Muscle layer of duodenum (tissue), 2 donors: ENCODE data around the gene LMX1B.

ENCODE experiments used
- H3K27ac ChIP-seq: one replicate; pipeline ENCODE4 v1.7.0; 2013; ENCODE audit warnings: mild to moderate bottlenecking, low read length
- H3K27me3 ChIP-seq: one replicate; pipeline ENCODE4 v1.7.0; 2013; ENCODE audit warnings: low read depth, mild to moderate bottlenecking, control low read depth, low read length
- H3K36me3 ChIP-seq, 2 donors: one replicate each; pipeline ENCODE4 v1.7.0; 2013; ENCODE audit warnings: low read length in 2 of 2, control low read depth in 1 of 2, mild to moderate bottlenecking in 1 of 2; ENCODE audit not compliant: insufficient read depth in 2 of 2, control insufficient read depth in 1 of 2
- H3K4me1 ChIP-seq, 2 donors: one replicate each; pipeline ENCODE4 v1.7.0; 2013; ENCODE audit warnings: low read length in 2 of 2, mild to moderate bottlenecking in 2 of 2, control low read depth in 1 of 2, moderate library complexity in 1 of 2; ENCODE audit not compliant: insufficient read depth in 2 of 2, control insufficient read depth in 1 of 2
- H3K4me3 ChIP-seq, 2 donors: one replicate each; pipeline ENCODE4 v1.7.0; 2013; ENCODE audit warnings: low read length in 2 of 2, low read depth in 1 of 2, mild to moderate bottlenecking in 1 of 2
- H3K9me3 ChIP-seq, 2 donors: one replicate each; pipeline ENCODE4 v1.7.0; 2013; ENCODE audit warnings: low read length in 2 of 2, control low read depth in 1 of 2, mild to moderate bottlenecking in 1 of 2; ENCODE audit not compliant: control insufficient read depth in 1 of 2
- donor health status: healthy.

The LMX1B gene

GRCh38 chr9:126665644-126666035 lies 51.9 kb downstream of the LMX1B start:
- Histone ChIP-seq H3K4me3 (peak overlapping the region in 1 of 2 donors; percentile 35), H3K27me3 (peaks cover 15% of the 10 kb centered on the region)

GRCh38 chr9:126666155-126666803 lies 52.6 kb downstream of the LMX1B start:
- H3K36me3 ChIP-seq = no peaks in the 10 kb centered on the region
- H3K27me3 ChIP-seq = peaks cover 15% of the 10 kb centered on the region
- no peaks in the 10 kb centered on the region for H3K9me3 ChIP-seq
- H3K4me1 ChIP-seq = peaks cover 0 to 13% of the 10 kb centered on the region in 2 donors
- H3K27ac ChIP-seq = no peak overlapping the region
- no peak overlapping the region for H3K4me3 ChIP-seq

More at GRCh38 chr9:126665644-126666035, 51.9 kb downstream of the LMX1B start:
- Histone ChIP-seq H3K4me1 (peaks cover 0 to 13% of the 10 kb centered on the region in 2 donors), H3K27ac (no peak overlapping the region), H3K9me3 (no peaks in the 10 kb centered on the region), H3K36me3 (no peaks in the 10 kb centered on the region)

- Histone ChIP-seq H3K27me3 (peaks cover 19% of the 10 kb centered on the region), H3K4me1 (peaks cover 0 to 13% of the 10 kb centered on the region in 2 donors)
Observed at GRCh38 chr9:126667190-126668055, 53.7 kb downstream of the LMX1B start.

GRCh38 chr9:126668058-126668457 lies 54.3 kb downstream of the LMX1B start:
- peaks cover 25% of the 10 kb centered on the region for H3K27me3 ChIP-seq
- H3K27ac ChIP-seq = no peak overlapping the region
- H3K36me3 ChIP-seq = no peaks in the 10 kb centered on the region
- peaks cover 0 to 13% of the 10 kb centered on the region in 2 donors for H3K4me1 ChIP-seq
- H3K4me3 ChIP-seq = no peak overlapping the region
- H3K9me3 ChIP-seq = no peaks in the 10 kb centered on the region

More at GRCh38 chr9:126667190-126668055, 53.7 kb downstream of the LMX1B start:
- Histone ChIP-seq H3K36me3 (no peaks in the 10 kb centered on the region), H3K9me3 (no peaks in the 10 kb centered on the region), H3K4me3 (no peak overlapping the region), H3K27ac (no peak overlapping the region)

GRCh38 chr9:126669108-126669507 lies 55.4 kb downstream of the LMX1B start:
- peaks cover 0 to 8% of the 10 kb centered on the region in 2 donors for H3K4me1 ChIP-seq
- H3K4me3 ChIP-seq = no peak overlapping the region
- H3K9me3 ChIP-seq = no peaks in the 10 kb centered on the region
- peaks cover 36% of the 10 kb centered on the region for H3K27me3 ChIP-seq
- H3K36me3 ChIP-seq = no peaks in the 10 kb centered on the region
- no peak overlapping the region for H3K27ac ChIP-seq

GRCh38 chr9:126670270-126670669 lies 56.5 kb downstream of the LMX1B start:
- no peak overlapping the region for H3K27ac ChIP-seq
- H3K4me3 ChIP-seq = no peak overlapping the region
- no peaks in the 10 kb centered on the region for H3K9me3 ChIP-seq
- H3K27me3 ChIP-seq = peaks cover 46% of the 10 kb centered on the region
- H3K4me1 ChIP-seq = peaks cover 0 to 4% of the 10 kb centered on the region in 2 donors
- H3K36me3 ChIP-seq = no peaks in the 10 kb centered on the region

GRCh38 chr9:126671381-126671831 lies 57.7 kb downstream of the LMX1B start:
- H3K4me1 ChIP-seq = no peaks in the 10 kb centered on the region
- H3K9me3 ChIP-seq = no peaks in the 10 kb centered on the region
- H3K4me3 ChIP-seq = no peak overlapping the region
- H3K36me3 ChIP-seq = no peaks in the 10 kb centered on the region
- H3K27ac ChIP-seq = no peak overlapping the region
- peaks cover 47% of the 10 kb centered on the region for H3K27me3 ChIP-seq

- peaks cover 53% of the 10 kb centered on the region for H3K27me3 ChIP-seq
- peaks cover 0 to 4% of the 10 kb centered on the region in 2 donors for H3K4me1 ChIP-seq
- H3K27ac ChIP-seq = no peak overlapping the region
- no peaks in the 10 kb centered on the region for H3K36me3 ChIP-seq
- no peak overlapping the region for H3K4me3 ChIP-seq
- H3K9me3 ChIP-seq = no peaks in the 10 kb centered on the region
Observed at GRCh38 chr9:126671983-126672382, 58.3 kb downstream of the LMX1B start.

GRCh38 chr9:126672634-126673284 lies 59.0 kb downstream of the LMX1B start:
- no peaks in the 10 kb centered on the region for H3K9me3 ChIP-seq
- no peak overlapping the region for H3K27ac ChIP-seq
- peaks cover 54% of the 10 kb centered on the region for H3K27me3 ChIP-seq
- peaks cover 0 to 4% of the 10 kb centered on the region in 2 donors for H3K4me1 ChIP-seq
- no peak overlapping the region for H3K4me3 ChIP-seq
- no peaks in the 10 kb centered on the region for H3K36me3 ChIP-seq

GRCh38 chr9:126673689-126674364 lies 60.1 kb downstream of the LMX1B start:
- Histone ChIP-seq H3K27ac (no peak overlapping the region), H3K9me3 (no peaks in the 10 kb centered on the region), H3K27me3 (peaks cover 57% of the 10 kb centered on the region), H3K4me1 (peaks cover 0 to 4% of the 10 kb centered on the region in 2 donors), H3K4me3 (no peak overlapping the region), H3K36me3 (no peaks in the 10 kb centered on the region)
